Measurements from ENCODE around the gene PRDM16. TPM values are rescaled to one million over a fixed set of nuclear protein-coding genes. Genes with fewer than 3 reads are reported as not detected.

The PRDM16 gene
- total and polyA plus RNA-seq, 2 of the 8 experiments (the other 6 are each of a cell fraction or from before 2014, with no cell fraction given) = 0.39 to 0.43 TPM

- no peak for TF ChIP-seq CHD7 (IDR thresholded peaks at IDR 0.05; ENCODE audit: insufficient replicate concordance, low read length)
- no peak for TF ChIP-seq TBP (IDR thresholded peaks at IDR 0.05; ENCODE audit: low read depth, low read length)
- TF ChIP-seq JUND (IDR thresholded peaks at IDR 0.05; ENCODE audit: low read length) = no peak
- TF ChIP-seq ZNF274 (IDR thresholded peaks at IDR 0.05; ENCODE audit: borderline replicate concordance, extremely low read depth, low read length) = no peak
- TF ChIP-seq CHD1 (IDR thresholded peaks at IDR 0.05; ENCODE audit: low read depth, low read length) = no peak
- no peak for TF ChIP-seq TAF7 (optimal IDR thresholded peaks at IDR 0.05; ENCODE audit: borderline replicate concordance, low read depth, low read length)
- no peak for TF ChIP-seq USF2 (IDR thresholded peaks at IDR 0.05; ENCODE audit: low read length)
- no peak for TF ChIP-seq CTBP2 (IDR thresholded peaks at IDR 0.05; ENCODE audit: borderline replicate concordance, insufficient read depth, insufficient read length, low read length)
- no peak for TF ChIP-seq ASH2L (IDR thresholded peaks at IDR 0.05; ENCODE audit: low read length)
- TF ChIP-seq GTF2F1 (IDR thresholded peaks at IDR 0.05; ENCODE audit: borderline replicate concordance, low read depth, low read length) = no peak
Observed at GRCh38 chr1:3470650-3471355, 401.8 kb downstream of the PRDM16 start (continued).

Data from H1 (cell line).